Measurements from ENCODE around the gene RERE.
A peak's percentile ranks its signal among the peaks of the same experiment; 100 is the strongest.
"Not testable (repeated sequence)": the region's sequence is repeated elsewhere in the genome, so short reads cannot be mapped to it uniquely, and the experiment has no call there.

Gene RERE

GRCh38 chr1:8392522-8392921 is 424.9 kb downstream of the RERE start:
- no peak for DNase-seq

- no peak for DNase-seq
These were observed 426.7 kb downstream of the RERE start for GRCh38 chr1:8390707-8391106.

- DNase-seq = no peak
These were observed 427.4 kb downstream of the RERE start for GRCh38 chr1:8389958-8390535.

GRCh38 chr1:8388732-8389562 is 428.5 kb downstream of the RERE start:
- DNase-seq = no peak

DNA sequence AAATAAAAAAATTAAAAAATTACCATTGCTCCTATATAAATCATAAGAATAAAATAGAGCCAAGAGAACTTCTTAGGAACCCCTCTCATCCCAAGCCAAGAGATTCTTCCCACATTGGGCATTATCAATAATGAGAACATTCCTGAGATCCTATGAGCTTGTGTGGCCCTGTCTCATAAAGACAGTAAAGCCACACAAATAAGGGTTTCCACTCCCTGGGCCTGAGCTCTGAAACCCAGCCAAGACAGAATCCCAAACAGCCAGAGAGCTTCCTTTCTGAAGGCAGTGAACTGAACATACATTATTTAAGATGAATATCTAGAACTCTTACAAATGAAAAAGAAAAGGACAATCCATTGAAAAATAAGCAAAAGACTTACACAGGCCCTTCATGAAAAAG is 431.2 kb downstream of the RERE start:
- DNase-seq = no peak

DNA sequence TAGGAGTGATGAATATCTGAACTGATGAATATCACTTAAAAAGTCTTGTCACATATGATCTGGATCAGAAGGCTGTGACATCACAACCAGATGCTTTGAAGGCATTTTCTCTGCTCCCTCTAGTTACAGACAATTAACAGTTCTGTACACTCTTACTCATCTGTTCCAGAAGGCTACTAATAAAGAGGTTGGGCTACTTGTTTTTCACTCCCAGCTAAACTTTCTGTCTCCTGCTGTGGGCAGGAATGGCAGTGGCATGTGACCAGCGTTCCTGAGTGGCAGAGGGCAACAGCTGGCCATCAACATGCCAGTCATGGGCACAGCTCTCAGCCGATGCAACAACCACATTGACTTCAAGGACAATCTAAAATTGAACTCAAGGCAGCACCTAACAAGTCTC is 432.9 kb downstream of the RERE start:
- no peak for DNase-seq

DNA sequence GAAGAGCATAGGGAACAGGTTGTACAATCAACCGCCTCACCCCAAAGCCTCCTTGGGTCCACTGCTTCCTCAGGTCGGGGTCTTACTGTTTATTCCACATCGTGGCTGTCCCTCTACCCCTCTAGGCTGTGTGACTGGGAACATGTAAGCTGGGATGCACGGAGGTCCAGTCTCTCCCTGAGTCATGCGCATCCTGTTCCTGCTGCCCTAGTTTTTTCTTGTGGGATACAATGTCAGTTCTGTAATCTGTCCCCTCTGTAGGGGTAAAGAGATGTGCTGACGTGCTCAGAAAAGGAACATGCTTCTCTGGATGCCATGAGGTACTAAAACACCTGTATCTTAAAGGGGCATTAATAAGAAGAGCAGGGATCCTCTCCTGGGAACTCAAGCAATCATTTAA is 433.4 kb downstream of the RERE start:
- no peak for DNase-seq

- no peak for DNase-seq
These were observed 434.6 kb downstream of the RERE start for GRCh38 chr1:8382608-8383505.

DNA sequence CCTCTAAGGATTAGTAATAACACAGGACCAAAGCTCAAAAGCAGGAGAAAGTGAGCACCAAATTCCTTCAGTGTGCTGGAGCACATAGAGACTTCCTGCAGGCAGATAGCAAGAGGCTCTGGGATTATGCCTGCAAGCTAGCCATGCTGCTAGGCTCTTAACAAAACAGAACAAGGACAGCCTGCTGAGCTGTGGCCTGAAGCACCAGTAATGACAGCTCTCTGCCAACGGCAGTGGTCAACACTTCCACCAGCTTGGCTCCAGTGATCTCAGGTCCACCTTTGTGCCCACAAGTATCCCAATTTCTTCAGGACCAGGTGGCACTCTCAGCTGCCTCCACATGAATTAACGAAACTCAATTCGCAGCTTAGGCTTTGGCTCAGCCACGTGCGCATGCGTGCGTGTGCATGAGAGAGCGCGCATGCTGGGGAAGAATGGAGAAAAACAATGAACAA is 435.4 kb downstream of the RERE start:
- DNase-seq = peak; percentile 73

DNA sequence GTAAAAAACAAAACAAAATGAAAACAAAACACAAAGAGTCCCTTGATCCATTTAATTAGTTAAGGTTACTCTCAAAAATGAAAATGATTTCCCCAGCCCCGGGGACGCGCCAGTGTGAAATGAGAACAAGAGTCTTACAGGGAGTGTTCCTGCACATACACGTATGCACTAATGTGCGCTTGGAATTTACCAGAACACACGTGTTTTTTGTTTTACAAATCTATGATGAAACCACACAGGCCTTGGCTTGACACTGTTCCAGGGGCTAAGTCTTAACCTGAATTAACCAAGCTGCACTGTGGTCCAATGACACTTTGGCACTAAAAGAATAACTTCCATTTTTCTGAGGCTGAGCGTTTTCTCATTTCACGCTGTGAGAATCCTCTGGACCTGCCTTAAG is 435.8 kb downstream of the RERE start:
- DNase-seq = no peak

- not testable (repeated sequence) for DNase-seq
These were observed 437.1 kb downstream of the RERE start for GRCh38 chr1:8380310-8380709.

- DNase-seq = no peak
These were observed 437.8 kb downstream of the RERE start for GRCh38 chr1:8379513-8380186.

DNA sequence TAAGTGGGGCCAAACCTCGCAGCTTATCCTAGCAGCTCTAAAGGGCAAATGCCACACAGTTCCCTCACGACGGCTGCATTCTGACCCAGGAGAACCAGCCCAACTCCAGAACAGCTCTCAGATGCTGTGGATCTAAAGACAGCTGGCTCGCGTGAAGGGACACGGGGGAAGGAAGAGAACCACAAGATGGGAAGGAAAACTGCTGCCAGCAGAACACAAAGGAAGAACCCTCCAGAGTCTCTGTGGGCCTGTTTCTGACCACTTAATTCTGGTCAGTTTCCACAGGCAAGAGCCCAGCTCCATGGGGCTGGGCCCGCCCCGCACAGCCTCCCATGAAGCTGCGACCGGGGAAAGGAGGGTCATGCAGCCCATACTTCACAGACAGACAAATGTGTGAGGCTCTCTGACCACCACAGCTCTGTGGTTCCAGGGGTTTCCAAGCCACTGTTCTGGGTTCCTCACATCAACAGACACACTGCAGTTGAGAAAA is 438.4 kb downstream of the RERE start:
- DNase-seq = no peak

DNA sequence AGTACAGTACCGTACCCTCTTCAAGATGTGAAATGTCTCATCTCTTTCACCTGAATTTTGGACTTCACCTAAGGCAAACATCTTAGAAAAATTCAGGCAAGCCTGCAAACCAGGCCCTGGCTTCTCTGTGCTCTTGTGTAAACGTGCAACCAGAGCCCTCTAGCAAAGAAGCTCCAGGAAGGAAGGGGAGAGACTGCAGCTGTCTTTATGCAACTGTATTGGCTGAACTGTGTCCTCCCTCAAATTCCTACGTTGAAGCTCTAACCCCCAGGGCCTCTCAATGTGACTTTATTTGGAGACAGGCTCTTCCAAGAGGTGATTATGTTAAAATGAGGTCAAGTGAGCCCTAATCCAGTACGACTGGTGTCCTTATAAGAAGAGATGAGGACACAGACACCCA is 439.3 kb downstream of the RERE start:
- no peak for DNase-seq

DNA sequence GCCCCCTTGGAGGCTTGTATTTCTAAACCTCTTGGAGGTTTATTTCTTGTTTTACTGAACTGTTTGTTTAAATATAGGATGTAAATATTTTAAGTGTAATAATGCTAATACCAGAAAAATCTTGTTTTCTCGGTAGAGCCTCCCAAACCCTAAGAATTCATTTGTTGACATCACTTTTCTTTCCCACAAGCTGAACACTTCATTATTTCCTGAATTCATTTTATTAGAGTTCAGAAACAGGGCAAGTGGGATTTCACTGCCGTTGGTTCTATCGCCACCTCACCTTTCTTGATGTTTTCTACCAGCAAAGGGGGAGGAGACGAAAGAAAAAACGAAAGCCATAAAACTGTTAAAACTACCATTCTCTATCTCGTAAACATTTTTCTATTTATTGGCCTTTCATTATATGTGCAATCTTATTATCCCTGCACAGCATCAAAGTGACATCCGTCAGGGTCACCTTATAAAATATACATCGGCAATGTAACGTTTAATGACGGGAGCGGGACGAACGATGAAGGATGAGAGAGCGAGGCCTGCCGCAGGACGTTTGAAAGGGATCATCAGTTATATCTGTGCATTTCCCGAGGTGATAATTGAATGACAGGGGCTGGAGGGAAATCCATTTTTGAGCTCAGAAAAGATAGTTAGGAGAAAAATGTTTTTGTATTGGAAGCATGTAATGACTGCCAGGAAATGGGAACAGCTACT is 440.0 kb downstream of the RERE start:
- DNase-seq = no peak

DNA sequence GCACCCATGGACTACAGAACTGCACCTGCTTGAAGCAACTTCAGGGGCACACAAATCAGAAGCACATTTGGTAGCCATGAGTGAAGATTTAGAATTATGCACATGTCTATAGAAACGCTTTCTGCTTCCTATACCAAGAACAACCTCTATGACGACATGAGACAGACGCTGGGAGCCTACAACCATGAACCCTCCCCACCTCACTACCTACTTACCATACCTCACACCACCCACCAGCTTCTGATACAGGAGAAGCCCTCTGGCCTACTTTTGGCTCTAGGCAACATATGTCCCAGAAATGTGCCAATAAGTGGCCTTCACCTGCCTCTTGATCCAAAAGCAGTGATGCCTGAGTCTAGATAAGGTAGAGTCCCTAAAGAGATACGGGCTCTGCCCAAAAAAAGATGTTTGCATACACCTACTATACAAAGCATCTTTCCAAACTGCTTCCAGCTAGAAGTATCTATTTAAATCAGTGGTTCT is 441.0 kb downstream of the RERE start:
- no peak for DNase-seq

DNA sequence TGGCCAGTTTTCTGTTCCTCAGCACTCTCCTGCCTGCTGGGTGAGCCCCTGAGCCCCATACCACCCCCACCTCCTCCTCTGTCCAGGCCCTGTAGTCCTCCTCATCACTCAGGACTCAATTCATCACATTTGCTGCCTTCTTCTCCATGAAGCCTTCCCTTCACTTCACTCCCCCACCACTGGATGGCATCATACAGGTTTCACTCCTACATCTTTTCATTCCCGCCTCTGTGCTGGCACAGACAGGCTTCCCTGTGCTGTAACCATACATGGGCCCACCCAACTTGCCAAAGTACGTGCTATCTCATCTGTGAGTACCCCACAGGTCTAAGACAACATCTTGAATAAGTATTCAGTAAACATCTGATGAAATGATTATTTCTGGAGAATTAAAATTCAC is 442.6 kb downstream of the RERE start:
- no peak for DNase-seq

DNA sequence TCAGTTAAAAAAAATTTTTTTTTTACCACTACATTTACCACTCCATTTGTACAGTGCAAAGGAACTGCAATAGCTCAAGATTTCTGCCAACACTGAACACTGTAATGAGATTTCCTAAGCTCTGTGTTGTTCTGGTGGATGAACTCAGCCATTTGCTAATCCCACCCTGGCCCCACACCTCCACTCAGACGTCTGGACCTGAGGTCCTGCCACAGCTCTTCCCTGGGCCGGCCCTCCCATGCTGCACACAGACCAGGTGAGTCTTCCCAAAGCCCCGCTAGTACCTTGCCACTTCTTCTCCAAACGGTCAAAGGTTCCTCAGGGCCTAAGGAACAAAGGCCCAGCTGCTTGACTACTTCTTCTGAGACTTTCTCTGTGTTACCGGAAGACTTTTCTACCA is 443.1 kb downstream of the RERE start:
- DNase-seq = no peak

- peak; percentile 83 for DNase-seq
These were observed 443.7 kb downstream of the RERE start for GRCh38 chr1:8373581-8374241.

DNA sequence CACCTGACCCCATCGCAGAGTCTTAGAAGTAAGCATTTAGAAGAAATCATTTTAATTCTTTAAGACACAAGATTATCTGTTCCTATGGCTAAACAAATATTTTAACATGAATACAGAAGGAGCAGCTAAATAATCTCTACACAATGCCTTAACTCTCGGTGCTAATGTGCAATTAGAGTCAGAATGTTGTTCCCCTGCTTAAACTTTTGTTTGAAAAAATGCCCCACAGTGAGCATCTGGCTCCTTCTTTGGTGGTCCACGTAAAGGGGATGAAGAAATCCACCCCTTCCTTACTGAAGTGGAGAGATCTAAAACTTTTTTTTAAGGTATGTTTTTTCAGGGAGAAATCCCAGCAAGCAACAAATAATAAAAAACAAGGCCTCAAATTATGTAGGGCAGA is 444.3 kb downstream of the RERE start:
- no peak for DNase-seq

GRCh38 chr1:8371372-8371991 is 446.0 kb downstream of the RERE start:
- no peak for DNase-seq

Data from eye (tissue), 1 donor.